ENCODE data around the gene JAK1. TPM values are rescaled to one million over a fixed set of nuclear protein-coding genes. Genes with fewer than 3 reads are reported as not detected.

JAK1 gene
- total and polyA plus RNA-seq, 10 of the 15 experiments (the other 5 are each of a cell fraction or from before 2014, with no cell fraction given): 9.6 to 45.5 (median 35.7) TPM

DNA sequence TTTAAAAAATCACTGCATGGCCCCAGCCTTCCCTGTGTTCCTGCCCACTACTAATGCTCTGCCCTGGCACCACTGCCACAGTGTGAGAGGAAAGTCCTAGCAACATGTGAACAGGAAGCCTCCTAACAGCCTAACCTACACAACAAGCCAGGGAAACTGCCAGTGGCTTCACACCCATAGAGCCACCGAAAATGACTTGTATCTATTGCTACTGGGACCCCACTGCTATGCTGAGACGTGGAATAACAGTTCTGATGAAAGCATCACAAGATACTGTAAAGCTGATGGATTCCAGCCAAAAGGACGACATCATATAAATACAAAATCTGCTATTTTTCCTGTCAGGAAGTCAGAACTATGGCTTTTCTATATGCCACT is 74.9 kb downstream of the JAK1 start (continued):
- TF ChIP-seq BACH1 (IDR thresholded peaks at IDR 0.05; ENCODE audit: borderline replicate concordance): no peak
- no peak for TF ChIP-seq ASH2L (IDR thresholded peaks at IDR 0.05; ENCODE audit: borderline replicate concordance, low read depth)
- TF ChIP-seq SMAD1 (IDR thresholded peaks at IDR 0.05; ENCODE audit: low read depth, partially characterized antibody): no peak
- TF ChIP-seq ZNF207 (IDR thresholded peaks at IDR 0.05; ENCODE audit: borderline replicate concordance): no peak
- TF ChIP-seq, protein P1, sequence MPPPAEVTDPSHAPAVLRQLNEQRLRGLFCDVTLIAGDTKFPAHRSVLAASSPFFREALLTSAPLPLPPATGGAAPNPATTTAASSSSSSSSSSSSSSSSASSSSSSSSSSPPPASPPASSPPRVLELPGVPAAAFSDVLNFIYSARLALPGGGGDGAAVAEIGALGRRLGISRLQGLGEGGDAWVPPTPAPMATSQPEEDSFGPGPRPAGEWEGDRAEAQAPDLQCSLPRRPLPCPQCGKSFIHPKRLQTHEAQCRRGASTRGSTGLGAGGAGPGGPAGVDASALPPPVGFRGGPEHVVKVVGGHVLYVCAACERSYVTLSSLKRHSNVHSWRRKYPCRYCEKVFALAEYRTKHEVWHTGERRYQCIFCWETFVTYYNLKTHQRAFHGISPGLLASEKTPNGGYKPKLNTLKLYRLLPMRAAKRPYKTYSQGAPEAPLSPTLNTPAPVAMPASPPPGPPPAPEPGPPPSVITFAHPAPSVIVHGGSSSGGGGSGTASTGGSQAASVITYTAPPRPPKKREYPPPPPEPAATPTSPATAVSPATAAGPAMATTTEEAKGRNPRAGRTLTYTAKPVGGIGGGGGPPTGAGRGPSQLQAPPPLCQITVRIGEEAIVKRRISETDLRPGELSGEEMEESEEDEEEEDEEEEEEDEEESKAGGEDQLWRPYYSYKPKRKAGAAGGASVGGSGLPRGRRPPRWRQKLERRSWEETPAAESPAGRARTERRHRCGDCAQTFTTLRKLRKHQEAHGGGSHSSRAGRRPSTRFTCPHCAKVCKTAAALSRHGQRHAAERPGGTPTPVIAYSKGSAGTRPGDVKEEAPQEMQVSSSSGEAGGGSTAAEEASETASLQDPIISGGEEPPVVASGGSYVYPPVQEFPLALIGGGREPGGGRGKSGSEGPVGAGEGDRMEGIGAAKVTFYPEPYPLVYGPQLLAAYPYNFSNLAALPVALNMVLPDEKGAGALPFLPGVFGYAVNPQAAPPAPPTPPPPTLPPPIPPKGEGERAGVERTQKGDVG (CRISPR knock-in tag; IDR thresholded peaks at IDR 0.05): no peak
- TF ChIP-seq NFYB (IDR thresholded peaks at IDR 0.05; ENCODE audit: insufficient read depth, low read depth, low read length): no peak

DNA sequence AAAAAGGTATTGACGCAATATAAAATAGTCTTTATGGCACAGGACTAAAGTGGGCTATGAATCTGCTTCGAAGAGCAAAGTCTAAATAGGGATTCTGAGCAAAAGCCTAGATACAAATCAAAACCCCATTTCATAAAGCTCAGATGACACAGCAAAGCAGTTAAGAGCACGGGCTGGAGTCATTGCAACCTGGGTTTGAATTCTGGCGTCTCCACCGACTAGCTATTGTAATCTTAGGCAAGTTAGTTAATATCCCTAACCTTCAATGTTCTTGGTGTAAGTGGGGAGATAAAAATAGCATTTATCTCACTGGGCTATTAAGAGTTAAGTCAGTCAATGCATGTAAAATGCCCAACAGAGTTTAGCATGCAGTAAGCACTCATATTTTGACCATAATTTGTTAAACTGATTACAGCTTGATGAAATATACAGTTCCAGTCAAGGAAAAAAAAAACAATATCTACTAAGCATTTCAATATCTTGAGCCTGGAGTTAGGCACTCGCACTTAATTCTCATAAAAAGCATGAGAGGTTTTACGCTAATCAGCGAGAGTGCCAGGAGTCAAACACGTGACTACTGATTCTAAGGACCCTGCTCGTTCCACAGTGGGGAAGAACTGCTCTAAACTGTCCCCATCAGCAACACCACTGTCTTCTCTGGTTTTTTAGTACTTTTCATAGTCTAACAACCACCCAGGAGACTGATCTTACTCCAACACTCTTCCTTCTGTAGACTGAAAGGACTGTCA is 75.5 kb downstream of the JAK1 start:
- in situ Hi-C loops (cut with MboI): no loop called here
- Histone ChIP-seq H3K27ac (ENCODE audit: control insufficient read depth, insufficient read depth) (no peak overlapping the region), H3K9ac (ENCODE audit: control insufficient read depth, insufficient read depth, low read length) (no peak overlapping the region), H3K4me3 (no peak overlapping the region), H3K4me1 (ENCODE audit: control insufficient read depth, insufficient read depth, low read length) (peaks cover 39% of the 10 kb centered on the region), H3K27me3 (replicated peaks in 1 of 2; ENCODE audit: control insufficient read depth in 2 of 2, insufficient read depth in 2 of 2, low read length in 1 of 2) (no peaks in the 10 kb centered on the region), H3K36me3 (ENCODE audit: control insufficient read depth in 2 of 2, insufficient read depth in 2 of 2, low read length in 1 of 2) (no peaks in the 10 kb centered on the region), H2AFZ (ENCODE audit: control insufficient read depth, low read depth, low read length) (no peak overlapping the region), H3K9me3 (replicated peaks; ENCODE audit: control insufficient read depth, insufficient read depth, low read length) (no peaks in the 10 kb centered on the region), H4K20me1 (ENCODE audit: control insufficient read depth, insufficient read depth) (no peaks in the 10 kb centered on the region), H3K4me2 (ENCODE audit: control insufficient read depth, insufficient read depth) (no peak overlapping the region), H3K79me2 (ENCODE audit: control insufficient read depth, insufficient read depth, low read length) (peaks cover 33% of the 10 kb centered on the region)
- ChIA-PET POLR2A (interaction anchor here (0.5 kb wide), 1 partner anchor 23 kb away, joined by 6 read pairs; no protein-coding TSS in a partner anchor), CTCF (interaction anchor here (0.7 kb wide), 1 partner anchor 25 kb away, joined by 3 read pairs; no protein-coding TSS in a partner anchor), SMC1A (ENCODE audit: uncharacterized antibody, unreplicated experiment) (no interaction called here), RAD21 (ENCODE audit: unreplicated experiment) (no interaction called here)
- ATAC-seq (no peak), DNase-seq (ENCODE audit: low read depth, low spot score) (no peak), FAIRE-seq (no peak)
- intact Hi-C loops (cut with micrococcal nuclease; ENCODE audit: unreplicated experiment): no loop called here
- whole genome bisulfite sequencing (ENCODE audit: insufficient coverage, insufficient replicate concordance, low lambda C conversion rate, missing lambda C conversion rate): 82% methylated on average over 10 of the region's 10 CpGs
- BruUV-seq (replicated peaks): no TSS peak
- no peak for TF ChIP-seq ESRRA (IDR thresholded peaks at IDR 0.05; ENCODE audit: low read length)
- TF ChIP-seq, protein P2, sequence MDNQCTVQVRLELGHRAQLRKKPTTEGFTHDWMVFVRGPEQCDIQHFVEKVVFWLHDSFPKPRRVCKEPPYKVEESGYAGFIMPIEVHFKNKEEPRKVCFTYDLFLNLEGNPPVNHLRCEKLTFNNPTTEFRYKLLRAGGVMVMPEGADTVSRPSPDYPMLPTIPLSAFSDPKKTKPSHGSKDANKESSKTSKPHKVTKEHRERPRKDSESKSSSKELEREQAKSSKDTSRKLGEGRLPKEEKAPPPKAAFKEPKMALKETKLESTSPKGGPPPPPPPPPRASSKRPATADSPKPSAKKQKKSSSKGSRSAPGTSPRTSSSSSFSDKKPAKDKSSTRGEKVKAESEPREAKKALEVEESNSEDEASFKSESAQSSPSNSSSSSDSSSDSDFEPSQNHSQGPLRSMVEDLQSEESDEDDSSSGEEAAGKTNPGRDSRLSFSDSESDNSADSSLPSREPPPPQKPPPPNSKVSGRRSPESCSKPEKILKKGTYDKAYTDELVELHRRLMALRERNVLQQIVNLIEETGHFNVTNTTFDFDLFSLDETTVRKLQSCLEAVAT (IDR thresholded peaks at IDR 0.05): no peak
